ENCODE measurements around the gene CD109.
"Not testable (repeated sequence)": the region's sequence is repeated elsewhere in the genome, so short reads cannot be mapped to it uniquely, and the experiment has no call there.

DNA sequence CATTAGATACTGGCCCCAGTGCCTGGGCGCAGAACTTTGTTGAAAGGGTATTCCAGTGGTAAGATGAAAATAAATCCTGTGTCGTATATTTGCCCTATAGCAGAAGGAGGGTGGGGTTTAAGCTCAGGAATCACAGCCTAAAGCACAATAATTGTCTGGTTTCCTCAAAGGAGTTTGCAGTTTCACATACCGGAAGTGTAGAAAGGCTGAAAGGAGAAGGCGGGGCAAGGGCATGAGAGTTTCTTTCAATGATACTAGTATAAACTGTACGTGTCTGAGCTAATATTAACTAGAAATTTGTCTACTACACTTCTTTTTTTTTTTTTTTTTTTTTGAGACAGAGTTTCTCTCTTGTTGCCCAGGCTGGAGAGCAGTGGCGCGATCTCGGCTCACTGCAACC lies 29.2 kb downstream of the CD109 start:
- not testable (repeated sequence) for TF ChIP-seq ZFP30, RARB (CRISPR knock-in tag; IDR thresholded peaks at IDR 0.05)
- TF ChIP-seq, protein P1, sequence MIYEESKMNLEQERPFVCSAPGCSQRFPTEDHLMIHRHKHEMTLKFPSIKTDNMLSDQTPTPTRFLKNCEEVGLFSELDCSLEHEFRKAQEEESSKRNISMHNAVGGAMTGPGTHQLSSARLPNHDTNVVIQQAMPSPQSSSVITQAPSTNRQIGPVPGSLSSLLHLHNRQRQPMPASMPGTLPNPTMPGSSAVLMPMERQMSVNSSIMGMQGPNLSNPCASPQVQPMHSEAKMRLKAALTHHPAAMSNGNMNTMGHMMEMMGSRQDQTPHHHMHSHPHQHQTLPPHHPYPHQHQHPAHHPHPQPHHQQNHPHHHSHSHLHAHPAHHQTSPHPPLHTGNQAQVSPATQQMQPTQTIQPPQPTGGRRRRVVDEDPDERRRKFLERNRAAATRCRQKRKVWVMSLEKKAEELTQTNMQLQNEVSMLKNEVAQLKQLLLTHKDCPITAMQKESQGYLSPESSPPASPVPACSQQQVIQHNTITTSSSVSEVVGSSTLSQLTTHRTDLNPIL (CRISPR knock-in tag; IDR thresholded peaks at IDR 0.05; ENCODE audit: low read depth) = not testable (repeated sequence)
- TF ChIP-seq, protein P2, sequence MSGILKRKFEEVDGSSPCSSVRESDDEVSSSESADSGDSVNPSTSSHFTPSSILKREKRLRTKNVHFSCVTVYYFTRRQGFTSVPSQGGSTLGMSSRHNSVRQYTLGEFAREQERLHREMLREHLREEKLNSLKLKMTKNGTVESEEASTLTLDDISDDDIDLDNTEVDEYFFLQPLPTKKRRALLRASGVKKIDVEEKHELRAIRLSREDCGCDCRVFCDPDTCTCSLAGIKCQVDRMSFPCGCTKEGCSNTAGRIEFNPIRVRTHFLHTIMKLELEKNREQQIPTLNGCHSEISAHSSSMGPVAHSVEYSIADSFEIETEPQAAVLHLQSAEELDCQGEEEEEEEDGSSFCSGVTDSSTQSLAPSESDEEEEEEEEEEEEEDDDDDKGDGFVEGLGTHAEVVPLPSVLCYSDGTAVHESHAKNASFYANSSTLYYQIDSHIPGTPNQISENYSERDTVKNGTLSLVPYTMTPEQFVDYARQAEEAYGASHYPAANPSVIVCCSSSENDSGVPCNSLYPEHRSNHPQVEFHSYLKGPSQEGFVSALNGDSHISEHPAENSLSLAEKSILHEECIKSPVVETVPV (CRISPR knock-in tag; IDR thresholded peaks at IDR 0.05) = not testable (repeated sequence)

Measured in SK-N-SH treated with all-trans-retinoic acid at 6 μM for 48 hours (cell line).